HS-5 (cell line): ENCODE data around the gene RPL29.

ENCODE experiments used
- DNase-seq: peaks from one replicate; pipeline ENCODE4 v3.0.0-alpha.2; 2012; ENCODE audit warnings: low read depth

Gene RPL29

GRCh38 chr3:51982838-51983577 lies 12.7 kb downstream of the RPL29 start, which contains the start of gene ACY1:
Gene ACY1, plus strand, starts transcription at chr3:51983535. Its CDS starts 530 bp downstream, at chr3:51984065.
- DNase-seq: peak; percentile 67

- DNase-seq: no peak
Observed at GRCh38 chr3:51982352-51982837, 13.3 kb downstream of the RPL29 start.

- DNase-seq: no peak
Observed at GRCh38 chr3:51980253-51980652, 15.4 kb downstream of the RPL29 start.

GRCh38 chr3:51978143-51978502 lies 17.6 kb downstream of the RPL29 start:
- DNase-seq: no peak

- no peak for DNase-seq
Observed at GRCh38 chr3:51977446-51978142, 18.1 kb downstream of the RPL29 start.

- no peak for DNase-seq
Observed at GRCh38 chr3:51975852-51976549, 19.7 kb downstream of the RPL29 start.

- DNase-seq: no peak
Observed at GRCh38 chr3:51974963-51975851, 20.5 kb downstream of the RPL29 start, which contains the start of gene ABHD14A. Gene ABHD14A, plus strand, starts transcription at chr3:51975064. Its CDS starts 72 bp downstream, at chr3:51975136.

GRCh38 chr3:51974277-51974962 lies 21.3 kb downstream of the RPL29 start:
- DNase-seq: no peak

- DNase-seq: no peak
Observed at GRCh38 chr3:51971350-51971749, 24.3 kb downstream of the RPL29 start.

- no peak for DNase-seq
Observed at GRCh38 chr3:51970606-51971300, 24.9 kb downstream of the RPL29 start.

- no peak for DNase-seq
Observed at GRCh38 chr3:51969841-51970240, 25.9 kb downstream of the RPL29 start.

GRCh38 chr3:51968883-51969678 lies 26.6 kb downstream of the RPL29 start:
- no peak for DNase-seq

GRCh38 chr3:51968170-51968775 lies 27.4 kb downstream of the RPL29 start:
- no peak for DNase-seq

GRCh38 chr3:51967384-51968169 lies 28.1 kb downstream of the RPL29 start, which contains the start of gene PCBP4:
Gene PCBP4, minus strand, starts transcription at chr3:51967454. Its CDS starts 6,214 bp downstream, at chr3:51961240.
- DNase-seq: no peak

GRCh38 chr3:51966922-51967383 lies 28.7 kb downstream of the RPL29 start:
- DNase-seq: no peak

- DNase-seq: no peak
Observed at GRCh38 chr3:51966486-51966885, 29.2 kb downstream of the RPL29 start.

GRCh38 chr3:51966016-51966415 lies 29.7 kb downstream of the RPL29 start:
- no peak for DNase-seq

GRCh38 chr3:51964521-51964920 lies 31.2 kb downstream of the RPL29 start:
- DNase-seq: no peak
